ENCODE data around the gene TMEM144. TPM values are rescaled to one million over a fixed set of nuclear protein-coding genes. Genes with fewer than 3 reads are reported as not detected.

The TMEM144 gene
- total and polyA plus RNA-seq, 8 donors = 4.6 to 16.8 (median 6.4) TPM

GRCh38 chr4:158295053-158295452, 84.8 kb downstream of the TMEM144 start:
- DNase-seq (no peak), ATAC-seq (no peak)
- Histone ChIP-seq H3K4me1 (no peaks in the 10 kb centered on the region), H3K4me3 (no peak overlapping the region), H3K27me3 (no peaks in the 10 kb centered on the region), H3K36me3 (no peaks in the 10 kb centered on the region), H3K27ac (no peak overlapping the region), H3K9me3 (peaks cover 0 to 9% of the 10 kb centered on the region in 2 donors)
- no peak for TF ChIP-seq CTCF (IDR thresholded peaks at IDR 0.05)
- intact Hi-C loops (cut with DNase I) = no loop called here

GRCh38 chr4:158297866-158298265, 87.6 kb downstream of the TMEM144 start:
- Histone ChIP-seq H3K4me1 (no peaks in the 10 kb centered on the region), H3K4me3 (no peak overlapping the region), H3K9me3 (peaks cover 0 to 6% of the 10 kb centered on the region in 2 donors), H3K27ac (no peak overlapping the region), H3K27me3 (no peaks in the 10 kb centered on the region), H3K36me3 (no peaks in the 10 kb centered on the region)
- TF ChIP-seq CTCF (IDR thresholded peaks at IDR 0.05) = no peak
- no peak for DNase-seq
- intact Hi-C loops (cut with DNase I) = no loop called here
- no peak for ATAC-seq

- intact Hi-C loops (cut with DNase I) = no loop called here
- Histone ChIP-seq H3K27me3 (no peaks in the 10 kb centered on the region), H3K27ac (no peak overlapping the region), H3K4me1 (no peaks in the 10 kb centered on the region), H3K36me3 (no peaks in the 10 kb centered on the region), H3K4me3 (no peak overlapping the region), H3K9me3 (no peaks in the 10 kb centered on the region)
- TF ChIP-seq CTCF (IDR thresholded peaks at IDR 0.05) = no peak
- DNase-seq = no peak
- no peak for ATAC-seq
These were observed 89.2 kb downstream of the TMEM144 start for GRCh38 chr4:158299459-158300007.

- ATAC-seq (no peak), DNase-seq (no peak)
- no peaks in the 10 kb centered on the region for H3K27me3 ChIP-seq
- no peak for TF ChIP-seq CTCF (IDR thresholded peaks at IDR 0.05)
- intact Hi-C loops (cut with DNase I) = no loop called here
- no peak overlapping the region for H3K27ac ChIP-seq
- no peak overlapping the region for H3K4me3 ChIP-seq
- no peaks in the 10 kb centered on the region for H3K9me3 ChIP-seq
- H3K4me1 ChIP-seq = no peaks in the 10 kb centered on the region
- no peaks in the 10 kb centered on the region for H3K36me3 ChIP-seq
These were observed 89.7 kb downstream of the TMEM144 start for GRCh38 chr4:158300012-158300411.

- Histone ChIP-seq H3K27me3 (no peaks in the 10 kb centered on the region), H3K9me3 (no peaks in the 10 kb centered on the region), H3K36me3 (no peaks in the 10 kb centered on the region), H3K4me3 (no peak overlapping the region), H3K27ac (no peak overlapping the region), H3K4me1 (no peaks in the 10 kb centered on the region)
- no peak for TF ChIP-seq CTCF (IDR thresholded peaks at IDR 0.05)
- ATAC-seq = no peak
- intact Hi-C loops (cut with DNase I) = no loop called here
- DNase-seq = no peak
These were observed 92.0 kb downstream of the TMEM144 start for GRCh38 chr4:158302076-158302866.
